Activated B cell treated with CpG ODN at 0.5 μM for 24 hours (primary cell): Measurements from ENCODE around the gene GRM2. TPM values are rescaled to one million over a fixed set of nuclear protein-coding genes. Genes with fewer than 3 reads are reported as not detected.

Experiments
- ATAC-seq: fragments of 200-7000 bp; cut with Tn5 transposase; one replicate; pipeline ENCODE4 v1.10.0; 2021; ENCODE audit warnings: low read depth, mild to moderate bottlenecking, moderate library complexity
- CTCF ChIA-PET: fragments of 350-600 bp; sonication (Branson Sonifier 250); formaldehyde crosslinking; loops from one replicate; lab custom pipeline; 2021; ENCODE audit warnings: antibody characterized with exemption; lab: Charles Lee
- POLR2A ChIA-PET: fragments of 350-600 bp; sonication (Branson Sonifier 250); formaldehyde crosslinking; loops from one replicate; lab custom pipeline; 2021; ENCODE audit warnings: antibody characterized with exemption; lab: Charles Lee
- DNase-seq: peaks from one replicate; pipeline ENCODE4 v3.0.0; 2022
- H3K27ac Mint-ChIP-seq: one replicate; pipeline ENCODE4 v1.8.0; 2020; ENCODE audit warnings: mixed read lengths
- H3K27me3 Mint-ChIP-seq: one replicate; pipeline ENCODE4 v1.8.0; 2021; ENCODE audit warnings: mixed read lengths
- H3K36me3 Mint-ChIP-seq: one replicate; pipeline ENCODE4 v1.8.0; 2021; ENCODE audit warnings: low read depth, mixed read lengths
- H3K4me1 Mint-ChIP-seq: one replicate; pipeline ENCODE4 v1.8.0; 2021; ENCODE audit warnings: mixed read lengths
- H3K4me3 Mint-ChIP-seq: one replicate; pipeline ENCODE4 v1.8.0; 2020; ENCODE audit warnings: mild to moderate bottlenecking, mixed read lengths
- H3K9me3 Mint-ChIP-seq: one replicate; pipeline ENCODE4 v1.8.0; 2020; ENCODE audit warnings: mixed read lengths
- CTCF ChIP-seq: fragments of 200-600 bp; IDR thresholded peaks from one replicate; pipeline ENCODE4 v1.8.0; 2022; ENCODE audit warnings: antibody characterized with exemption, mild to moderate bottlenecking
- intact Hi-C: fragments of 100-400 bp; cut with micrococcal nuclease; formaldehyde crosslinking; loops from one replicate; pipeline ENCODE4 v1.15.1; 2024
- total RNA-seq: library from RNA; stranded (reverse); gene quantifications from 2 replicates; pipeline ENCODE4 v1.2.3, GENCODE V29; 2022

Gene GRM2
- total RNA-seq, 1 donor from 2014 or later: 0.58 TPM

GRCh38 chr3:51686512-51687215, 20.2 kb upstream of the GRM2 start:
- DNase-seq (peak; percentile 54), ATAC-seq (peak; percentile 86)
- TF ChIP-seq CTCF: no peak
- POLR2A ChIA-PET: interaction anchor here (0.6 to 2.3 kb wide), 9 partner anchors 9 to 302 kb away, joined by 3 to 19 read pairs (median 3); partner anchors contain the start of genes ACY1, DCAF1, MANF and TEX264
- no peaks in the 10 kb centered on the region for H3K9me3 Mint-ChIP-seq
- peak overlapping the region; percentile 73 for H3K4me3 Mint-ChIP-seq
- CTCF ChIA-PET: interaction anchor here (0.8 to 2.0 kb wide), 6 partner anchors 11 to 296 kb away, joined by 3 to 11 read pairs (median 4); partner anchors contain the start of gene RBM15B
- H3K4me1 Mint-ChIP-seq: peaks cover 55% of the 10 kb centered on the region
- H3K27me3 Mint-ChIP-seq: no peaks in the 10 kb centered on the region
- H3K36me3 Mint-ChIP-seq: peaks cover 67% of the 10 kb centered on the region
- peak overlapping the region; percentile 92 for H3K27ac Mint-ChIP-seq
- intact Hi-C loops: loop anchor here (1.0 to 2.0 kb wide), 4 partner anchors 15 to 1118 kb away; partner anchors contain the start of genes DCAF1, HEMK1, MAPKAPK3 and TEX264

GRCh38 chr3:51687431-51688205, 19.2 kb upstream of the GRM2 start:
- Mint-ChIP-seq H3K9me3 (no peaks in the 10 kb centered on the region), H3K27me3 (no peaks in the 10 kb centered on the region), H3K4me1 (peaks cover 45% of the 10 kb centered on the region), H3K27ac (peak overlapping the region; percentile 92), H3K36me3 (peaks cover 73% of the 10 kb centered on the region), H3K4me3 (no peak overlapping the region)
- TF ChIP-seq CTCF: no peak
- DNase-seq: no peak
- ChIA-PET POLR2A (interaction anchor here (0.9 to 2.3 kb wide), 3 partner anchors 16 to 303 kb away, joined by 3 to 15 read pairs (median 10); partner anchors contain the start of genes MANF and TEX264), CTCF (no interaction called here)
- intact Hi-C loops: loop anchor here (2.0 kb wide), 2 partner anchors 1071 to 1119 kb away; partner anchors contain the start of genes HEMK1 and MAPKAPK3
- no peak for ATAC-seq

- Mint-ChIP-seq H3K4me3 (no peak overlapping the region), H3K4me1 (peaks cover 39% of the 10 kb centered on the region), H3K9me3 (no peaks in the 10 kb centered on the region), H3K27ac (no peak overlapping the region), H3K27me3 (no peaks in the 10 kb centered on the region), H3K36me3 (peaks cover 71% of the 10 kb centered on the region)
- DNase-seq: no peak
- intact Hi-C loops: no loop called here
- ChIA-PET CTCF (no interaction called here), POLR2A (no interaction called here)
- no peak for ATAC-seq
- TF ChIP-seq CTCF: no peak
Observed at GRCh38 chr3:51688206-51688600, 18.7 kb upstream of the GRM2 start.

- POLR2A ChIA-PET: no interaction called here
- CTCF ChIA-PET: no interaction called here
- Mint-ChIP-seq H3K27ac (no peak overlapping the region), H3K4me1 (peaks cover 22% of the 10 kb centered on the region), H3K36me3 (peaks cover 71% of the 10 kb centered on the region), H3K4me3 (no peak overlapping the region), H3K9me3 (no peaks in the 10 kb centered on the region), H3K27me3 (no peaks in the 10 kb centered on the region)
- TF ChIP-seq CTCF: no peak
- DNase-seq (no peak), ATAC-seq (no peak)
- intact Hi-C loops: no loop called here
Observed at GRCh38 chr3:51691021-51691420, 15.8 kb upstream of the GRM2 start.

GRCh38 chr3:51691949-51692348, 14.9 kb upstream of the GRM2 start:
- Mint-ChIP-seq H3K27ac (no peak overlapping the region), H3K9me3 (no peaks in the 10 kb centered on the region), H3K36me3 (peaks cover 73% of the 10 kb centered on the region), H3K27me3 (no peaks in the 10 kb centered on the region), H3K4me1 (peaks cover 12% of the 10 kb centered on the region), H3K4me3 (no peak overlapping the region)
- no peak for ATAC-seq
- ChIA-PET POLR2A (no interaction called here), CTCF (no interaction called here)
- intact Hi-C loops: no loop called here
- no peak for DNase-seq
- TF ChIP-seq CTCF: no peak
